GM12878 (cell line): ENCODE measurements around the gene CCDC61. TPM values are rescaled to one million over a fixed set of nuclear protein-coding genes. Genes with fewer than 3 reads are reported as not detected.

ENCODE experiments used
- ATAC-seq: fragments of 200-7000 bp; cut with Tn5 transposase; 3 replicates; pipeline ENCODE4 v1.9.1; 2020; ENCODE audit warnings: mild to moderate bottlenecking, moderate library complexity
- BruUV-seq: library from RNA; stranded (reverse); fragments of 400-500 nt; replicated peaks from 2 replicates; lab custom pipeline; 2021; lab: Mats Ljungman, UMichigan
- CTCF ChIA-PET: fragments of 300-600 bp; sonication (Branson Sonifier 250); formaldehyde crosslinking; extraction: SDS; loops from one replicate; lab custom pipeline; 2021; ENCODE audit warnings: inconsistent platforms; lab: Yijun Ruan, JAX
- POLR2A ChIA-PET: fragments of 350-600 bp; formaldehyde crosslinking; extraction: SDS; loops from one replicate; lab custom pipeline; 2021; ENCODE audit warnings: inconsistent platforms; lab: Charles Lee
- RAD21 ChIA-PET: fragments of 300-600 bp; sonication (Branson Sonifier 250); formaldehyde crosslinking; loops from one replicate; lab custom pipeline; 2023; ENCODE audit warnings: antibody characterized with exemption; ENCODE audit not compliant: unreplicated experiment; lab: Charles Lee
- SMC1A ChIA-PET: fragments of 300-600 bp; sonication (Branson Sonifier 250); formaldehyde crosslinking; loops from one replicate; lab custom pipeline; 2023; ENCODE audit not compliant: unreplicated experiment, uncharacterized antibody; lab: Charles Lee
- DNase-seq: peaks from one replicate; pipeline ENCODE4 v3.0.0-alpha.2; 2011; ENCODE audit warnings: low read depth, low spot score
- FAIRE-seq: peaks from 3 replicates; lab custom pipeline; 2011; peaks lifted over from hg19 to GRCh38; lab: Jason Lieb, UNC
- H2AFZ ChIP-seq: 2 replicates; pipeline ENCODE4 v1.6.0; 2011; ENCODE audit warnings: low read depth, low read length, control low read depth; ENCODE audit not compliant: control insufficient read depth
- H3K27ac ChIP-seq: 2 replicates; pipeline ENCODE4 v1.5.1; 2011; ENCODE audit warnings: control low read depth; ENCODE audit not compliant: control insufficient read depth, insufficient read depth
- H3K27me3 ChIP-seq, 2 experiments: replicated peaks in 1 of 2; 2 replicates each; pipeline versions ENCODE4 v1.6.0 to v1.6.1; 2011; ENCODE audit warnings: low read length in 1 of 2; ENCODE audit not compliant: control insufficient read depth in 2 of 2, insufficient read depth in 2 of 2
- H3K36me3 ChIP-seq, 2 experiments: 2 replicates each; pipeline ENCODE4 v1.5.1; 2011; ENCODE audit warnings: low read length in 1 of 2; ENCODE audit not compliant: control insufficient read depth in 2 of 2, insufficient read depth in 2 of 2
- H3K4me1 ChIP-seq: 2 replicates; pipeline ENCODE4 v1.6.1; 2011; ENCODE audit warnings: mild to moderate bottlenecking, low read length, moderate library complexity, mixed read lengths; ENCODE audit not compliant: control insufficient read depth, insufficient read depth
- H3K4me2 ChIP-seq: 2 replicates; pipeline ENCODE4 v1.6.0; 2011; ENCODE audit warnings: control low read depth; ENCODE audit not compliant: control insufficient read depth, insufficient read depth
- H3K4me3 ChIP-seq: fragments of 200-600 bp; sonication (generic); 2 replicates; pipeline ENCODE4 v1.5.1; 2016
- H3K79me2 ChIP-seq: 2 replicates; pipeline ENCODE4 v1.6.0; 2011; ENCODE audit warnings: low read length; ENCODE audit not compliant: control insufficient read depth, insufficient read depth
- H3K9ac ChIP-seq: 2 replicates; pipeline ENCODE4 v1.8.0; 2011; ENCODE audit warnings: low read length, control low read depth, mixed read lengths; ENCODE audit not compliant: control insufficient read depth, insufficient read depth
- H3K9me3 ChIP-seq: replicated peaks from 3 replicates; pipeline ENCODE4 v1.5.1; 2011; ENCODE audit warnings: mild to moderate bottlenecking, low read length; ENCODE audit not compliant: control insufficient read depth, insufficient read depth
- H4K20me1 ChIP-seq: 2 replicates; pipeline ENCODE4 v1.6.0; 2011; ENCODE audit not compliant: control insufficient read depth, insufficient read depth
- CBX5 ChIP-seq: sonication (generic); IDR thresholded peaks from 2 replicates; pipeline ENCODE4 v1.6.1; 2016; ENCODE audit warnings: low read depth, moderate library complexity, mild to moderate bottlenecking, inconsistent platforms
- ETV6 ChIP-seq, 2 experiments: fragments of 450-650 bp in 1 of 2; IDR thresholded peaks in 1 of 2; conservative IDR thresholded peaks in 1 of 2; 2 replicates each; pipeline ENCODE4 v1.6.1; 2014; ENCODE audit warnings: antibody characterized with exemption in 1 of 2, borderline replicate concordance in 1 of 2, low read depth in 1 of 2, mild to moderate bottlenecking in 1 of 2, moderate library complexity in 1 of 2
- EZH2 ChIP-seq: IDR thresholded peaks from 2 replicates; pipeline ENCODE4 v1.6.1; 2012; ENCODE audit warnings: low read depth, mild to moderate bottlenecking, control low read depth, inconsistent platforms, low read length, borderline replicate concordance; ENCODE audit not compliant: control insufficient read depth
- JUND ChIP-seq: IDR thresholded peaks from 2 replicates; pipeline ENCODE4 v1.6.1; 2012; ENCODE audit warnings: low read depth, mild to moderate bottlenecking, low read length, improper control_type of control experiment, moderate library complexity
- KLF5 ChIP-seq: fragments of 450-650 bp; IDR thresholded peaks from 2 replicates; pipeline ENCODE4 v1.6.1; 2014; ENCODE audit warnings: mild to moderate bottlenecking; ENCODE audit not compliant: partially characterized antibody
- NR2F1 ChIP-seq: fragments of 450-650 bp; conservative IDR thresholded peaks from 2 replicates; pipeline ENCODE4 v1.6.1; 2017; ENCODE audit warnings: mild to moderate bottlenecking
- ZNF24 ChIP-seq: fragments of 450-650 bp; IDR thresholded peaks from 2 replicates; pipeline ENCODE4 v1.6.1; 2017; ENCODE audit warnings: antibody characterized with exemption, mild to moderate bottlenecking
- WGBS: methylation state at CpG from one replicate; pipeline ENCODE4 v1.1.6; 2016; ENCODE audit warnings: low lambda C conversion rate; ENCODE audit not compliant: insufficient replicate concordance, insufficient coverage; ENCODE audit errors: missing lambda C conversion rate; 5-methylcytosine and 5-hydroxymethylcytosine counted together
- in situ Hi-C: fragments of 300-500 bp; cut with MboI; formaldehyde crosslinking; loops from 9 replicates; pipeline ENCODE4 v1.14.3; 2018; ENCODE audit warnings: mixed read lengths
- intact Hi-C: fragments of 100-400 bp; cut with micrococcal nuclease; formaldehyde crosslinking; loops from one replicate; pipeline ENCODE4 v1.14.2; 2022; ENCODE audit not compliant: unreplicated experiment
- polyA plus RNA-seq, 11 experiments: library from polyadenylated mRNA; depleted of rRNA in 4 of 11; unstranded in 6 of 11; stranded (reverse) in 5 of 11; fragments of >200 nt; fragmentation: Nextera tagmentation in 4 of 11; fragmentation: Illumina TruSeq in 1 of 11; extraction: Ambion mirVana in 4 of 11; extraction: Trizol in 1 of 11; gene quantifications; 1 replicate in 1 of 11; 2 replicates in 10 of 11; pipeline versions ENCODE4 v1.2.1 to v1.2.3, GENCODE V29; 2011 to 2016; ENCODE audit warnings: inconsistent platforms in 2 of 11, missing spikeins in 2 of 11, low read depth in 1 of 11
- total RNA-seq, 4 experiments: library from RNA; depleted of rRNA in 3 of 4; stranded (reverse); fragments of >200 nt in 3 of 4; fragmentation: Illumina TruSeq in 1 of 4; extraction: Trizol in 1 of 4; gene quantifications; 2 replicates each; pipeline versions ENCODE4 v1.2.1 to v1.2.3, GENCODE V29; 2013 to 2021
- TF ChIP-seq, protein P1 (sequence below): IDR thresholded peaks from 2 replicates; pipeline ENCODE4 v1.6.1; 2012; ENCODE audit warnings: low read depth, low read length, improper control_type of control experiment
- TF ChIP-seq, protein P2 (sequence below): fragments of 450-650 bp; IDR thresholded peaks from 2 replicates; pipeline ENCODE4 v1.6.1; 2017; ENCODE audit warnings: mild to moderate bottlenecking, moderate library complexity

The CCDC61 gene
- total and polyA plus RNA-seq, 10 of the 15 experiments (the other 5 are each of a cell fraction or from before 2014, with no cell fraction given), result 0.27 to 27.1 (median 8.7) TPM

DNA sequence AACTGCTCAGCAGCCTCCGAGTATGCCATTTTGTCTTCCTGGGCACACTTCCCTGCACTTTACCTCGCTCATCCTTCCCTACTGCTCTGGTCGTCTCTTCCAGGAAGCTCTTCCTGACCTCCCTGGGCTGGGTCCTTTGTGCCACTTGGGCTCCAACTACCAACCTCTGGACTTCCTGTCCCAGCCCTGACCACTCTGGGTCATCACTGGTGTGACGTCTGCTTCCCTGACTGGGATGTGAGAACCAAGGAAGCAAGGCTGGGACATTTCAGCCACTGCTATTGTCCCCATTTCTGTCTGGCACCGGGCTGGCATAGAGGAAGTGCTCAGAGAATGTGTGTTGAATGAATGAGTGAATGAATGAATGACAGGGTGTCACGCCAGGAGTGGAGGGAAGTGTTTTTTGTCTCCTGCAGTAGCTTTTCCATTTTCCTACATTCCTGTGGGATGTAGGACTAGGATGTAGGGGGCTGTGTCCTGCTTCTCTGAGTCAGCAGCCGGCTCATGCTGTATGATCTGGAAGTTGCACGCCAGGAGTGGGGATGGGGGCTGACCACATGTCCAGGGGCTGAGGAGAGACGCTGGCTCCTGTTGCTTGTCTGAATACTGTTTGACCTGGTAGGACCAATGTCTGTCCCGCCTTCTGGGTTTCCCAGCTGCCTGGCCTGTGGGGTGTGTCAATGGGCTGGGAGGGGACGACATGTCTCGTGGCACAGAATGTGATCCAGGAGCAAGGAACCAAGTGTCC is 36.3 kb upstream of the CCDC61 start:
- RAD21 ChIA-PET, result no interaction called here
- no peak for ATAC-seq
- FAIRE-seq, result no peak
- Histone ChIP-seq H3K4me2 (no peak overlapping the region), H3K4me3 (no peak overlapping the region), H3K4me1 (no peaks in the 10 kb centered on the region), H4K20me1 (no peaks in the 10 kb centered on the region), H2AFZ (no peak overlapping the region), H3K27me3 (peaks cover 0 to 2% of the 10 kb centered on the region in 2 experiments; a peak in 1 of 4 replicates), H3K9ac (no peak overlapping the region), H3K27ac (no peak overlapping the region), H3K9me3 (no peaks in the 10 kb centered on the region), H3K79me2 (no peaks in the 10 kb centered on the region), H3K36me3 (no peaks in the 10 kb centered on the region)
- POLR2A ChIA-PET, result no interaction called here
- in situ Hi-C loops, result no loop called here
- TF ChIP-seq ZNF24, result 0 out of 2 replicates have a peak, but pooled peaks have one; percentile 14
- TF ChIP-seq KLF5, result no peak
- SMC1A ChIA-PET, result no interaction called here
- BruUV-seq, result no TSS peak
- DNase-seq, result no peak
- intact Hi-C loops, result no loop called here
- 40% methylated on average over 12 of the region's 12 CpGs for WGBS
- CTCF ChIA-PET, result no interaction called here

DNA sequence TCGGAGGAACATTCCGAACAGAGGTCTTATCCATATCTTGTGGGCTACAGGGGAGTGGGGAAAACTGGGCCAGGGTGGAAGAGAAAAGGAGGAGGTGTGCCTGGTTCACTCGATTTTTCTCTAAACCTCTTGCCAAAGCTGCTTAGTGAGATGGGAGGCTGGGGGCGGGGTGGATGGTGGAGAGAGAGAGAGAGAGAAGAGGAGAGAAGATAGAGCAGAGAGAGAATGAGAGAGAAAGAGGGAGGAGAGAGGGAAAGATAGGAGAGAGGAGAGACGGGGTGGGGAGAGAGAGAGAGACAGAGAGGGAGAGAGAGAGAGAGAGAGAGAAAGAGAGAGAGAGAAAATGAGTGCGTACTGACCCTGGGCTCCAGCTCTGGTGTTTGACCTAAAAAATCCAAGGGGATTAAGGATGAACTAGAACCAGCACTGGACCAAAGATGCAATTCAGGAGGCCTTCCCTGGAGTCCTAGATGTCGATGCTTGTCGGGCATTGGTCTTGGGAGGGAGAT is 35.7 kb upstream of the CCDC61 start:
- no peak overlapping the region for H3K4me2 ChIP-seq
- no peaks in the 10 kb centered on the region for H4K20me1 ChIP-seq
- WGBS, result 16% methylated on average over 7 of the region's 8 CpGs
- ATAC-seq, result no peak
- TF ChIP-seq, protein P1, sequence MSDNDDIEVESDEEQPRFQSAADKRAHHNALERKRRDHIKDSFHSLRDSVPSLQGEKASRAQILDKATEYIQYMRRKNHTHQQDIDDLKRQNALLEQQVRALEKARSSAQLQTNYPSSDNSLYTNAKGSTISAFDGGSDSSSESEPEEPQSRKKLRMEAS, result no peak
- TF ChIP-seq JUND (no peak), ETV6 (conservative IDR thresholded peaks at IDR 0.05 in 1 of 2, IDR thresholded peaks at IDR 0.05 in 1 of 2; ENCODE audit: borderline replicate concordance in 1 of 2, low read depth in 1 of 2) (no peak), NR2F1 (no peak), CBX5 (no peak), EZH2 (no peak)
- TF ChIP-seq, protein P2, sequence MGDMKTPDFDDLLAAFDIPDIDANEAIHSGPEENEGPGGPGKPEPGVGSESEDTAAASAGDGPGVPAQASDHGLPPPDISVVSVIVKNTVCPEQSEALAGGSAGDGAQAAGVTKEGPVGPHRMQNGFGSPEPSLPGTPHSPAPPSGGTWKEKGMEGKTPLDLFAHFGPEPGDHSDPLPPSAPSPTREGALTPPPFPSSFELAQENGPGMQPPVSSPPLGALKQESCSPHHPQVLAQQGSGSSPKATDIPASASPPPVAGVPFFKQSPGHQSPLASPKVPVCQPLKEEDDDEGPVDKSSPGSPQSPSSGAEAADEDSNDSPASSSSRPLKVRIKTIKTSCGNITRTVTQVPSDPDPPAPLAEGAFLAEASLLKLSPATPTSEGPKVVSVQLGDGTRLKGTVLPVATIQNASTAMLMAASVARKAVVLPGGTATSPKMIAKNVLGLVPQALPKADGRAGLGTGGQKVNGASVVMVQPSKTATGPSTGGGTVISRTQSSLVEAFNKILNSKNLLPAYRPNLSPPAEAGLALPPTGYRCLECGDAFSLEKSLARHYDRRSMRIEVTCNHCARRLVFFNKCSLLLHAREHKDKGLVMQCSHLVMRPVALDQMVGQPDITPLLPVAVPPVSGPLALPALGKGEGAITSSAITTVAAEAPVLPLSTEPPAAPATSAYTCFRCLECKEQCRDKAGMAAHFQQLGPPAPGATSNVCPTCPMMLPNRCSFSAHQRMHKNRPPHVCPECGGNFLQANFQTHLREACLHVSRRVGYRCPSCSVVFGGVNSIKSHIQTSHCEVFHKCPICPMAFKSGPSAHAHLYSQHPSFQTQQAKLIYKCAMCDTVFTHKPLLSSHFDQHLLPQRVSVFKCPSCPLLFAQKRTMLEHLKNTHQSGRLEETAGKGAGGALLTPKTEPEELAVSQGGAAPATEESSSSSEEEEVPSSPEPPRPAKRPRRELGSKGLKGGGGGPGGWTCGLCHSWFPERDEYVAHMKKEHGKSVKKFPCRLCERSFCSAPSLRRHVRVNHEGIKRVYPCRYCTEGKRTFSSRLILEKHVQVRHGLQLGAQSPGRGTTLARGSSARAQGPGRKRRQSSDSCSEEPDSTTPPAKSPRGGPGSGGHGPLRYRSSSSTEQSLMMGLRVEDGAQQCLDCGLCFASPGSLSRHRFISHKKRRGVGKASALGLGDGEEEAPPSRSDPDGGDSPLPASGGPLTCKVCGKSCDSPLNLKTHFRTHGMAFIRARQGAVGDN, result no peak
- TF ChIP-seq, all 136 proteins: peak for 0
- Histone ChIP-seq H2AFZ (no peak overlapping the region), H3K4me3 (no peak overlapping the region), H3K4me1 (no peaks in the 10 kb centered on the region), H3K9me3 (no peaks in the 10 kb centered on the region), H3K79me2 (no peaks in the 10 kb centered on the region), H3K27ac (no peak overlapping the region), H3K9ac (no peak overlapping the region), H3K27me3 (peaks cover 0 to 2% of the 10 kb centered on the region in 2 experiments; a peak in 1 of 4 replicates), H3K36me3 (no peaks in the 10 kb centered on the region)
- no peak for FAIRE-seq
- RAD21 ChIA-PET, result no interaction called here
- intact Hi-C loops, result no loop called here
- SMC1A ChIA-PET, result no interaction called here
- POLR2A ChIA-PET, result no interaction called here
- CTCF ChIA-PET, result no interaction called here
- DNase-seq, result no peak
- in situ Hi-C loops, result no loop called here
- BruUV-seq, result no TSS peak
